PC-3 (cell line): ENCODE measurements around the gene ALDH5A1.

Source experiments
- EZH2 ChIP-seq: fragments of 300-600 bp; sonication (generic); IDR thresholded peaks from one replicate; pipeline ENCODE4 v1.6.1; 2017; ENCODE audit warnings: antibody characterized with exemption, mild to moderate bottlenecking, low read length; ENCODE audit not compliant: unreplicated experiment
- TF ChIP-seq, protein P1 (sequence below): fragments of 300-600 bp; sonication (generic); conservative IDR thresholded peaks from 2 replicates; pipeline ENCODE4 v1.5.1; 2017; ENCODE audit warnings: antibody characterized with exemption, low read depth, mild to moderate bottlenecking, low read length

DNA sequence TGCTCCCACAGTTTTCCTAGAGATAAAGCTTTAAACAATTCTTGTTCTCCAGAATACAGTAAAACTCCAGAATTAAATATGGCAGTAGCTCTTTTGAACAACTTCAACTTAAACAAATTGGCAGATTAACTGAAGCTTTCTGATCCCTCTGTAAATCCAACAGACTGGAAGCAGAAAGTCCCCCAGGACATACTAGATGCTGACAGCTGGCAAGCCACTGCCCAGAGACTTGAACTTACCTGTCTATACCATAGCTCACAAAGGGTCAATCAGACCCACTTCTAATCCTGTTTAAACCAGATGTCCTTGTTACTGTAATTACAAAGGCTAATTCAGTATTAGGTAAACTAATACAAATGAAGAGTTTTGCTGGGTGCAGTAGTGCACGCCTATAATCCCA, 17.7 kb upstream of the ALDH5A1 start:
- TF ChIP-seq, protein P1, sequence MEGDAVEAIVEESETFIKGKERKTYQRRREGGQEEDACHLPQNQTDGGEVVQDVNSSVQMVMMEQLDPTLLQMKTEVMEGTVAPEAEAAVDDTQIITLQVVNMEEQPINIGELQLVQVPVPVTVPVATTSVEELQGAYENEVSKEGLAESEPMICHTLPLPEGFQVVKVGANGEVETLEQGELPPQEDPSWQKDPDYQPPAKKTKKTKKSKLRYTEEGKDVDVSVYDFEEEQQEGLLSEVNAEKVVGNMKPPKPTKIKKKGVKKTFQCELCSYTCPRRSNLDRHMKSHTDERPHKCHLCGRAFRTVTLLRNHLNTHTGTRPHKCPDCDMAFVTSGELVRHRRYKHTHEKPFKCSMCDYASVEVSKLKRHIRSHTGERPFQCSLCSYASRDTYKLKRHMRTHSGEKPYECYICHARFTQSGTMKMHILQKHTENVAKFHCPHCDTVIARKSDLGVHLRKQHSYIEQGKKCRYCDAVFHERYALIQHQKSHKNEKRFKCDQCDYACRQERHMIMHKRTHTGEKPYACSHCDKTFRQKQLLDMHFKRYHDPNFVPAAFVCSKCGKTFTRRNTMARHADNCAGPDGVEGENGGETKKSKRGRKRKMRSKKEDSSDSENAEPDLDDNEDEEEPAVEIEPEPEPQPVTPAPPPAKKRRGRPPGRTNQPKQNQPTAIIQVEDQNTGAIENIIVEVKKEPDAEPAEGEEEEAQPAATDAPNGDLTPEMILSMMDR, result no peak
- TF ChIP-seq EZH2, result no peak
